AML-193 (cell line): ENCODE measurements around the gene CA12.

Experiments used
- DNase-seq, 2 experiments: peaks; one replicate each; lab custom pipeline; 2025; lab: John Stamatoyannopoulos, UW

CA12 gene

DNA sequence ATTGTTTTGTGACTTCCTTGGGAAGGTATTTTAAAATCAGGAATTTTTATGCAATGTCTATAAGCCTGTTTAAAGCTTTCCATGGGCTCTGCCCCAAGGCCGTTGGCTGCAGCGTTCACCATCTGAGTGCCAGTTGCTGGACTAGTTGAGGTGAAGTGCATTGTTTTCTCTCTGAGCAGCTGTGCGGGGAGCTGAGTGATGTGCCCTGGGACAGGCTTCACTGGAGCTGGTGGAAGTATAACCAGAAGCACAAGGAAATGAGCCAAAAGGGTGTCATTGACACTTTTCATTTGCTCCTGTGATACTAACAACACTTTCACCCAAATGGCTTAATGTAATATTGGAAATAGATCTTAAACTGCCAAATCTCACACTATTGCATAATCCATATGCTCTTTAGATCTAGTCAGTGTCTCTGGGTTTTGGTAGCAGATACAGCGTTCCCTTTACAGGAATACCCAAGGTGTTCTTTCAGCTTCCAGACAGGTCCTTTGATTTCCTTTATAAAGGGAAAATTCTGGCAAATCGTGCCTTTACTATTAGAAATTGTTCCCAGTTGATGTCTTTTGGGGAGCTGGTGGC, 75.1 kb downstream of the CA12 start:
- no peak for DNase-seq

DNA sequence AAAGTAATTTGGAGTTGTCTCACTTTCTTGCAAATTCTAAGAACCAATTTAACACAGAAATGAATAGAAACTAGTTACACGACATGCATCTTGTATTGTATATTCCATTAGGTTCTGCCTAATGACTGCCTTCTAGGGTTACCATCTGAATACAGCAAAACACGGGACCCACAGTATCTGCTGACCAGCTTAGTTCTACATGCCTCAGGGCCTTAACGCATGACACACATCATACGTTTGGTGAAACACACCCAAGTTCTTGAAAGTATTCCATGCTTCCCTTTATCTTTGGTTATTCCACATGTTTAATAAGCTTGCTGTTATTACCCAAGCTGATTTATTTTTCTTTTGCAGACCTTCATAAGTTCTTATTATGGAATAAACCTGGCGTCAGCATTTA, 76.4 kb downstream of the CA12 start:
- DNase-seq, result no peak

DNA sequence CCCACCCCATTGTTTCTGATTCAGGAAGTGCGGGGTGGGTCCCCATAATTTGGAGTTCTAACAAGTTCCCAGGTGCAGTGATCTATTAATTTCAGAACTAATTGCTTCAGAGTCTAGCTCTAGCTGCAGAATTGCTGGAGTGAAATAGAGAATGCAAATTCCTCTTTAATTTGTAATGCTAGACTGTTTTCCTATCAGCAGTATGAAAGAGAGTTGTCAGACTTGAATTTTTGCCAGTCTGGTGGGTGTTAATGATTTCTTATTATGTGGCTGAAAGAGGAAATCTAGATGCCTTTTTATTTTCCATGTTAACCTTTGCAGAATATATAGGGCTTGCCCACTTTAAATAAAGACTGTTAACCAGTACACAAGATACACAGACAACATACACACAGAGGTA, 80.6 kb downstream of the CA12 start:
- no peak for DNase-seq

DNA sequence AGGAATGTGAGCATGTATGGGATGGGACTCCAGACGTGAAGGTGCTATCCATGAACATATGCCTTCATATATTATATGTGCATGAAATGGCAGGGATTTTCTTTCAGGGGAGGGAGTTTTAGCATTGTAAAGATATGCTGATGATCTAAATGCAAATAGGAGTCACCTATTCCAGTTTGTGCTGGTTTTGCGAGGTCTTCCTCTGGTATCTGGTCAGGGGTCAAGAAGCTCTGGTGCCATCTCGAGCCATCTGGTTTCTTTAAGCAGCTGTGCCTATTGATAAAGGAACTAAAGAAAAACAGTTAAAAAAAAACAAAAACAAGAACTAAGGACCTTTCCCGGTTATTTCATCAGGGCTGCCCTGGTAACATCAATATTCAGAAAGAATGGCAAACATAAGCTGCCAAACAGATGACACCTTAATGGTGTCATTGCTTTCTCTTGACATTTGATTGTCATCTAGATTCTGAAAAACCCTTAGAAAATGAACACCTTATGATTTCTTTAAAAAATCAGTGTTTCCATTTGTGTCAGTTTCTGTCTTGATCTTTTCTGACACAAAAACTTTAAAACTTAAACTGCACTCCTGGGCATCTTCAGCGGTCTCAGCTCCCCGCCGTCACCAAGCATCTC, 81.6 kb downstream of the CA12 start:
- DNase-seq, result no peak

DNA sequence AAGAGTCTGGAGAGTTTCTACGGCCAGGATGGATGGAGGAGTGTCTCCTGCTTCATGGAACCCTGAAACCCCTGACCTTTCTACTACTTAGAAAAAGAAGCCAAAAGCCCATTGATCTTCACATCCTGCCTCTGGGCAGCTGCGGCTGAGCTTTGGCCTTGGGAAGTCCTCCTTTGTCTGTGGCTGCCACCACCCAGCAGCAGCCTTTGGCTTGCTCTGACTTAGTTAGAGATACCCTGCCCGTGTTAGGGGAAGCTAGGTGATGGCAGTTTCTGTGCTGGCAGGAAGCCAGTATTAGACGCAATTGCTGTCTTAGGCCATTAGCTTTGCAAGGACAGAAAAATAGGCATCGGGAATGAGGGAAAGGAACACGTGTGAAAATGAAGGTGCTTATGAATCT, 85.5 kb downstream of the CA12 start:
- no peak for DNase-seq

DNA sequence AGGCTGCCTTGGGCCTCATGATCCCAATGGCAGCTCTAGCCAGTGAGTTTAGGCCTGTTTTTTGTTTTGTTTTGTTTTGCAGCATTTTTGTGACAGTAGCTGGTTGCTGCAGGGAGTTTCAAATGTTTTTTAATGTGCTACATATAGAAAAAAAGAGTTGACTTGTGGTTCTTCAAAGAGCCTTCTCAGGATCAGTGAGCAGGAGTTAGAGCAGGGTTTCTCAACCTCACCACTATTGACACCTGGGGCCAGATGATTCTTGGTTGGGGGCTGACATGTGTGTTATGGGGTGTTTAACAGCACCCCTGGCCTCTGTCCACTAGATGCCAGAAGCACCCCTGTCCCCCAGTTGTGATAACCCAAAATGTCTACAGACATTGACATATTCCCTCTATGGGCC, 86.3 kb downstream of the CA12 start:
- DNase-seq, result no peak

DNA sequence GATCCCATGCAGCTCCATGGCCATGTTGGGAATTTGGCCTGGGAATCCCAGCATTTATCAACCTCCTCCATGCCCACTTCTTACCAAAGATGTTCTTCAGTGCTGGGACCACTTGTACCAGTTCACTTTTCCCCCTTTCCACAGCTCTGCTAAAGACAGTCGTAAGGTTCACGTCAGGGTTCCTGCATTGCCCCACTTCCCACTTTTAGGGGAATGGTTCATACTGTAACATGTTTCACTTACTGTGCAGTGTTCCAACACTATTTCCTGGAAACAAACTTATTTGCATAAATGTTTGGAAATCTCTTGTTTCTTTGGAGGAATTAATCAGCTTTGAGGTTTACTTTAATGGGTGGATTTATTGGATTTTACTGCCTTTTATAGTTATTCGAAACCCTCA, 87.3 kb downstream of the CA12 start:
- DNase-seq, result no peak

DNA sequence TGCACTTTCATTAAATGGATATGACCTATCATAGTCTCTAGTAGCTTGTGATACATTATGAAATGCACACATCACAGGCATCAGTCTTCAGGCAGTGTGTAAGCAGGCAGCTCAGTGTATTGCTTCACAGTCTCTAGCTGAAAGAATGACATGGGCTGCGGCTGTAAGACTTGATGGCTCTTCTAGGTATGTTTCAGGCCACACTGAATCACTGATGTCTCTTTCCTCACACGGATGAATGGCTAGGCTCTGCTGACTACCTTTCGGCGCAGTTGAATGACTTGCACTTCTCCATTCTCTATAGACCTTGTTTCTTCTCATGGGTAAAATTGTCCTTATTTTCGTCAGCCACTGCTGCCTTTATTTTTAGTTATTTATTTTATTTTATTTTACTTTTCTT, 88.9 kb downstream of the CA12 start:
- DNase-seq, result no peak

DNA sequence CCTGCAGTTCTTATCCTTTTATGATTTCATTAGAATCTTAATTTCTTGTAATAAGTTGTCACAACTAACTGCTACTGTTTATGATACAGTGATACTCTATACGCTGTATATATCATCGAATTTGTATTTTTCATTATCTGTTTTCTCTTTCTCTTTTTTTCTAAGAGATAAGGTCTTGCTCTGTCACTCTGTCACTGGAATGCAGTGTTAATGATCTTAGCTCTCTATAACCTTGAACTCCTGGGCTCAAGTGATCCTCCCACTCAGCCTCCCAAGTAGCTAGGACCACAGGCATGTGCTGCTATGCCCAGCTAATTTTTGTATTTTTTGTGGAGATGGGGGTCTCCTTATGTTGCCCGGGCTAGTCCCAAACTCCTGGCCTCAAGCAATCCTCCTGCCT, 89.4 kb downstream of the CA12 start:
- no peak for DNase-seq

DNA sequence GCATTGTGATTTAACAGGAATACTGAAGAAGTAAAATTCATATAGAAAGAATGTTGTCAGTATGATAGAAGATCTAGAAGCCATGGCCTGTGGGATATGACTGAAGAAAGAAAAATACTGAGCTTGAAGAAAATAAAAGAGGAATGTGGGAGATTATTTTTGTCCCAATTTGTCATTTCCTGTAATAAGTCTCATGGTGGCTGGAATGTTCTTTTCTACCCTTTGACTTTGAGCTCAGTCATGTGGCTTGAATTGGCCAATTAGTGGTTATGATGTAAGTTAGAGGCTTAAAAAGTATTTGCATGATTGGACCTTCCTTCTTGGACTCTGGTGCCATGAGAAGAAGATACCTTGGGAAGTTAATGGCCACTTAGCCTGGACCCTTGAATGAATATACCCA, 90.1 kb downstream of the CA12 start:
- no peak for DNase-seq

DNA sequence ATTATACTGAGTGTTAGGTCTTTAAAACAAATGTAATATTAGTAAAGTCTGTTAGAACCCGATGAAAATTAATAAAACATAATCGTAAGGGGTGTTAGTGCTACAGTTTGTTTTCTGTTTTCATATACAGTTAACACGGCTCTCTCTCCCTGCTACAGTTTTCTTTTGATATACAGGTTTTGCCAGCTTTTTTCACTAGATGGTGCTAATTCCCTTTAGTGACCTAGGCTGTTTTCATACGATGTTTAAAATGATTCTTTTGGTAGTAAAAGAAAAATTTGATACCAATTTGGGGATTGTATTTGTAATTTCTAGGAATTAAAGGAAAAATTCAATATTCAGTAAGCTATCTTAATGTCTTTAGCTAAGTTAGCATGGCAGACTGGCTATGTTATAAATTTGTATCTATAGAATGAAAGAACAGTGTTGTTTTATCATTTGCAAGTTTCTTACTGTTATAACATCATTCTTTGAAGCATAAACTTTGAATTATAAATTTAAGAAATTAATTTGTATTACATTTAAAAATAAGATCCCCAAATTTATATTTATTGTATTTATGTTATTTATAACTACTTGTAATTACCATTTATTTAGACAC, 92.8 kb downstream of the CA12 start:
- DNase-seq, result peak; percentile 59 to 68

DNA sequence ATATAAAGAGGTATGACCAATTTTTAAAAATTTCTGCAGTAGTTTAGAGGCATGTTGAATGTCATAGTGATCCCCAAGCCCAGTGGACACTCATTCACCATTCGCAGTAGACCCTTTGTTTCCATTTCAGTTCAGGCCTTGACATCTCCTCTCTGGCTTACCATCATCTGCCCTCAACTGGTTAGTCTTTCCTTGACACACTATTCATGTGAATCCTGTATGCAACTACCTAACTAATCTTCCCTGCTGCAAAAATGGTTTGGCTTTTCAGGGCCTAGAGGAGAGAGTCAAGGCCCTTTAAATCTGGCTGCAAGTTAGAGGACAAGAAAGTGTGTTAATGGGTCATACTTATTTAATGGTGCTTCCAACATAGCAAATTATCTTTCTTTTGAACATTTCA, 93.3 kb downstream of the CA12 start:
- DNase-seq, result no peak

DNA sequence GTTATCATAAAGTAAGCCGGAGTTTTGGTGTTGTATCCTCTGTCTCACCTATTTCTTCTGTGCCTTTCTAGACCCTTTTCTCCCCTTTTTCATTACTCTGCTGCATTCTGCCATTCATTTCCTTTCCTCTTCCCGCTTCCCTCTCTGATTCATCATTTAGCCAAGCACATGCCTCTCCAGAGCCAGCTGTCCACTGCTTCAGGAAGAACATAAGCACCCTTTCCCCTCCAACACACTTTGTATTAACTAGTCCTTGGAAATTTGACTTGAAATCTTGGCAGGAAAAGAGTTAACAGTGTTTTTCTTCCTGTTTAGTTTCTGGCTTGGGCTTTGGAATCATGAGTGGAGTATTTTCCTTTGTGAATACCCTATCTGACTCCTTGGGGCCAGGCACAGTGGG, 94.5 kb downstream of the CA12 start:
- no peak for DNase-seq

DNA sequence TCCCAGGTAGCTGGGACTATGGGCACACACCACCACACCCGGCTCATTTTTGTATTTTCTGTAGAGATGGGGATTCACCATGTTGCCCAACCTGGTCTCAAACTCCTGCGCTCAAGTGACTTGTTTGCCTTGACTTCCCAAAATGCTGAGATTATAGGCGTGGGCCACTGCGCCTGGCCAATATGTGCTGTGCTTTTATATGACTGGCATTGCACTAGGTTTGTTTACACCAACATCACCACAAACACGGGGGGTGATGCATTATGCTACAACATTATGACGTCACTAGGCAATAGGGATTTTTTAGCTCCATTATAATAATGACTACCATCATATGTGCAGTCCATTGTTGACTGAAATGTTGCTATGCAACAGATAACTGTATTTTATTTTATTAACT, 97.3 kb downstream of the CA12 start:
- DNase-seq, result no peak

DNA sequence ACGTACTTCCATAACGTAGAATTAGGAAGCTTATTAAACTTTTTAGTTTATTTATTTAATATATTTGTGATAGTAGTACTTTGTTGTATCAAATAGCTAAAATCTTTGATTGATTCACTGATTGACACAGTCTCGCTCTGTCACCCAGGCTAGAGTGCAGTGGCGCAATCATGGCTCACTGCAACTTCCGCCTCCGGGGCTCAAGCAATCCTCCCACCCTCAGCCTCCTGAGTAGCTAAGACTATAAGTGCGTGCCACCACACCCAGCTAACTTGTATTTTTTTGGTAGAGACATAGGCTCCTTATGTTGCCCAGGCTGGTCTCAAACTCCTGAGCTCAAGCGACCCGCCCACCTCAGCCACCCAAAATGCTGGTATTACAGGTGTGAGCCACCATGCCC, 98.5 kb downstream of the CA12 start:
- DNase-seq, result peak; percentile 60 to 67

DNA sequence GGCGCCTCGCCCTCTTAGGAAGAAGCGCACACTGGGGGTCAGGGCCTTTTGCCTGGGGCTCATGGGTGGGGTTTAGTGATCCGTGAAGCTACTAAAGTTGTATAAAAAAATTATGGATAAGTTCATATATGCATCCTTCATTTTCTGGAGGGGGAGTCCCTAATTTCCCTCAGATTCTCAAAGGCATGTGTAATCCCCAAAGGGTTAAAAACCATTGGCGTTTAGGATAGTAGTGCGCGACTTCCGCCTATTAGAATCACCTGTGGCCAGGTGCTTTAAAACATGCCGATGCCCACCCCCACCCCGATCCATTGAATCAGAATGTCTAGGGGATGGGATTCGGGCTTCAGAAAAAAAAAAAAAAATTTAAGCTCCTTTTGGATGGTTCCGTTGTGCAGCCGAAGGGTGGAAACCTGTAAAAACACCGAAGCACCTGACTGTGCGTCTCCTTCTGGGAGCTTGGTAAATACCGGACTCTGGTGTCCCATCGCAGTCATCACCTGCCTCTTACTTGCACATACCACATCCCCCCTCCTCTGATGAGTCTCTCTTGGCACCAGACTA, 103.7 kb downstream of the CA12 start:
- no peak for DNase-seq

DNA sequence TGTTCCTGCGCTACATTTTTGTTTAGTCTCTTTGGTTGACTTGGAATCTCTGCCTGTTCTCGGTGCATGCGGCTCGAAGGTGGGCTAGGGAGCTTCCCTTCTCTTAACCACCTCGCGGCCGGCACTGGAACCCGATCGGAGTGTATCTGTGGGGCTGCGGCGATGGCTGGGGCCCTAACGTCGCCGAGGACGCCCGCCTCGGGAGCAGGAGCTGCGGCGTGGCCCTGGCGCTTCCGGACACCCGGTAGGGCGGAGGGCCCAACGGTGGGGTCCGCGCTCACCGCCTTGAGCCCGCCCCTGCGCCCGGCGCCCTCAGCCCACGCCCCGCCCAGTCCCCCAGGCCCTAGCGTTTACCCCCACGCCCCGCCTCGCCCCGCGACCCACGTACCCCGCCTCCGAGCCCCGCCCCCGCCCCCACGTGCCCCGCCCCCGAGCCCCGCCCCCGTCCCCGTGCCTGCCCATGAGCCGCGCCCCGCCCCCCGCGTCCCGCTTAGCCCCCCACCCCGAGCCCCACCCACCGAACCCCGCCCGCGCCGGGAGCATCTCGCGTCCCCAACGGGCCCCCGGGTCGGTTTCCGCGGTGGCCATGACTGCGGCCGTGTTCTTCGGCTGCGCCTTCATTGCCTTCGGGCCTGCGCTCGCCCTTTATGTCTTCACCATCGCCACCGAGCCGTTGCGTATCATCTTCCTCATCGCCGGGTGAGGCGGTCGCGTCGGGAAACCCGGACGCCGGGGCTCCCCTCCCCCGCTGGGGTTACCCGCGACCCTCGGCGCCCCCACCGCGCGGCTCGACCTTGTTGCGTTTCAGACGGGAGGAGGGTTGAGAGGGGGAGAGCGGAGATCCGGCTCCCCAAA, 104.4 kb downstream of the CA12 start, which contains the start of gene APH1B:
Gene APH1B (plus strand): TSS at position 568 of the 855 bp plus-strand sequence. CDS start 19 bp downstream, at position 587.
- peak; percentile 54 to 79 for DNase-seq

DNA sequence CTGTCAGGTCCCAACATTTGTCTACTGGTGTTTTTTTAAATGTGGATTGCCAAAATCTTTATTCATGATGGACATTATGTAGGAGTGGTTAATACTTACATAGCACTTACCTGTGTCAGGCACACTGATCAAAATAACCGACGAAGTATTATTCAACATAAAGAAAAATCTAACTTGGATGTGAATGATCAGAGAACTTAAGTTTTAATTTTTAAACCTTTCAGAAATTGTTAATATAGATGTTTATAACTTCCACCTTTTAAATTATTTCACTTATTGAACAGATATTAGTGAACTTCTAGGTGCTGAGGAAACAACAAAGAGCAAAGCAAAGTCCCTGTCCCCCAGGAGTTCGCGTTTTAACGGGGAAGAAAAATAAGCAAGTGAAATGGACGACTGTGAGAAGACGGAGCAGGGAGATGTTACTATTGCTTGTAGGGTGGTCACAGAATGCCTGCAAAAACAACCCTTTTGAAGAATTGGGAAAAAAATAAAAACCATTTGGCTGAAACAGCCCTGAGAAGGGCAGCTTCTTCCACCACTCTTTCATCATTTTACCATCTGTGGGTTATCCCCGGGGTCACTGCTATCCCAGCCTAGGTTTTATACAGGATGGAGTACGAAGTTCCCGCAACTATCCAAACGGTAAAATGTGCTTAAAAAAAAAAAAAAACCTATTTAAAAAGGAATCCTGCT, 105.2 kb downstream of the CA12 start:
- DNase-seq, result no peak

DNA sequence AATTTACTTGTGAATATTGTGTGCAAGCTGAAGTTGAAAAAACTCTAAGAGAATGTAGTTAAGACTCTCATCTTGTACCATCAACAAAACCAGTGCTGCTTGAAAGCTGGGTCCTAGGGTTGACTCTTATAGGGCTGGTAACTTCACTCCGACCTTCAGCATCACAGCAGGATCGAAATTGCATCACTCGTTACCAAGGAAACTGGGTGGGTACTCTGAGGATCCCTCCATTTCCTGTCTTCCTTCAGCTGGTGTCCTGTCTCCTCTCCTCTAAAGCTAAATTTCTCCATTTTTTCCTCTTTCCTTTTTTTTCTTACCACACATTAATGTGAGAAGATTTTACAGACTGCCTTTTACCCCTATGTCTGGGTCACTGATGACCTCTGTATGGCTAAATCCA, 107.2 kb downstream of the CA12 start:
- DNase-seq, result no peak
